Activated CD4-positive, alpha-beta T cell treated with anti-CD3 and anti-CD28 coated beads, Interleukin-2, amount 50 U/mL, for 16 hours (primary cell): ENCODE measurements around the gene CTTNBP2NL.
A peak's percentile ranks its signal among the peaks of the same experiment; 100 is the strongest.
"Not testable (repeated sequence)": the region's sequence is repeated elsewhere in the genome, so short reads cannot be mapped to it uniquely, and the experiment has no call there.

ENCODE experiments used
- DNase-seq: peaks from one replicate; pipeline ENCODE4 v3.0.0-alpha.2; 2020

Gene CTTNBP2NL

DNA sequence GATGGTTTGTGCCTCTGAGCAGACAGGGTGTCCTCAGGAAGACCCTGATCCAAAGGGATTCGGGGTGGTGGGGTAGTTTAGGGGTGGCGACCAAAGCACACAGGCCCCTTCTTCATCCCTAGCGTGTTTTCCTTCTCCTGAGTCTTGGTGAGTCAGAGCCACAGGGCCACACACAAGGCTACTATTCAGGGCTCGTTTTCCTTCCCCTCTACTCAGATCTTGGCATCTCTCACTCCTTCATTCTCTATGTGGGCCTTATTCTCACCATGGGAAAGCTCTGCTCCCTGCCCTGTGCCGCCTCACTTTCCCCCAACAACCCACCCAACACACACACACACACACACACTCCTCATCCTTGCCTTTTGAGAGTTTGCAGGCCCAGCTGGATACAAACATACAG is 69.1 kb downstream of the CTTNBP2NL start:
- no peak for DNase-seq

DNA sequence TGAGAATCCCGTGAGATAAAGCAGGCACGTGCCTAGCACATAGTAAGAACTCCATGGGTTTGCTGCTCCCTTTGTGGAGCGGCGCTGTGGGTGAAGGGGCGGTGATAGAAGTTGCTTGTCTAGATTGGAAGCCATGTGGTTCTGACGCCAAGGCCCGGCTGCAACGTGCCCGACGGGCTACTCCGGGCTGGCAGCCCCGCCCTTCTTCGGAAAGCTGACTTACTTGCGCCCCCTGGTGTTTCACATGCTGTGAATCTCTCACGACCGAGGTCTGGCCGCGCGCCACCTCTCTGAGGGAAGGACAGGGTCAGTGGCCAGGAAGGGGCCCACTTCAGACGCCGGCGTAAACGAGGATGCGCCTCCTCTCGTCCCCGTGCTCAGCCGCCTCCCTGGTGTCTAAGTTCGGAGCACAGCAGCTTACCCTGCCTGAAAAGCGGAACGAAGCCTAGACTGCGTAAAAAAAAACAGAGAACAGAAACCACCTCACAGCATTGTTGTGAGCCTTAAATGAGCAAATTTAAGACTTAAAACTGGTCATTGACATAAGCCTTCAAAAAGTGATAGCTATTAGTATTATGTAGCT is 70.2 kb downstream of the CTTNBP2NL start:
- peak; percentile 91 for DNase-seq

DNA sequence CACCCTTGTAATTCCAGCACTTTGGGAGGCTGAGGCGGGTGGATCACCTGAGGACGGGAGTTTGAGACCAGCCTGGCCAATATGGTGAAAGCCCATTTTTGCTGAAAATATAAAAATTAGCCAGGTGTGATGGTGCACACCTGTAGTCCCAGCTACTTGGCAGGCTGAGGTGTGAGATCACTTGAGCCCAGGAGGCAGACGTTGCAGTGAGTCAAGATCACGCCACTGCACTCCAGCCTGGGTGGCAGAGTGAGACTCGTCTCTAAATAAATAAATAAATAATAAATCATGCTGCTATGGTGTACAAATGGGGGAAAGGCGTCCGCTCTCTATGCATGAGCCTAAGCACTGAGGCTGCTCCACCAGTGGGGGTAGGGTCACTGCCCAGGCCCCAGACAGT is 74.3 kb downstream of the CTTNBP2NL start:
- DNase-seq = not testable (repeated sequence)

DNA sequence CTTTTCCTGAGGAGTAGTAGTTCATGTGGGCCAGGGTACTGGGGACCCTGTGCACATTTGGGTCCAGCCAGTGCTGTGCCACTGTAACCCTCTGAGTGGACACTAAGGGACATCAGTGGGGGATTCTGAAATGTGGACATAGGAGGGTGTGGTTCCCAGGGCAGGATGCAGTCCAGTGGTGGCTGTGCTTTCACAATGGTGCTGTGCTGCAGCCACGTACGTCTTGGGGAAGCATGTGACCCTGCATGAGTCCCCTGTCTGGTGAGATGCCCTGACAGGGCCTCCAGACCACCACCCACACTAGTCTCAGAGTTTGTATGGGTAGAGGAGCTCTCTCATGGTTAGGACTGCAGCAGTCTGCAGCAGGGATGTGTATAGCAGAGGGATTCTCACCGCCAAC is 75.0 kb downstream of the CTTNBP2NL start:
- DNase-seq = no peak

DNA sequence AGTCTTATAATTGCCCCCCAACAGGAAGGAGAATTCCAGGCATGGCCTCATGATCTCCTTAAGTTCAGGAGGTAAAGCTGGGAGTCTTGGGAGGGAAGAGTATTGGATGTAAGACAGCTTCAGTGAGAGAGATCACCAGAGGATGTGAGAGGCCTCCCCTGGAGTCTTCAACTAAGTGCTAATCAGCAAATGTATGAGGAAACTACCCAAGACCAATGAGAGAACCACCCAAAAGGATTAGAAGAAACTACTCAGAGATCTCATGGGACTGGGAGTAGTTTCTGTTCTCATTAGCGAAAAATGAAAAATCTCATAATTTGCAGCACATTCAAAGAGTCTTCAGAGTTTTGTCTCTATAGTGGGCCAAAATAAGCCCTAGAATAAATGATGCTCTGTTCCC is 76.1 kb downstream of the CTTNBP2NL start:
- DNase-seq = no peak

DNA sequence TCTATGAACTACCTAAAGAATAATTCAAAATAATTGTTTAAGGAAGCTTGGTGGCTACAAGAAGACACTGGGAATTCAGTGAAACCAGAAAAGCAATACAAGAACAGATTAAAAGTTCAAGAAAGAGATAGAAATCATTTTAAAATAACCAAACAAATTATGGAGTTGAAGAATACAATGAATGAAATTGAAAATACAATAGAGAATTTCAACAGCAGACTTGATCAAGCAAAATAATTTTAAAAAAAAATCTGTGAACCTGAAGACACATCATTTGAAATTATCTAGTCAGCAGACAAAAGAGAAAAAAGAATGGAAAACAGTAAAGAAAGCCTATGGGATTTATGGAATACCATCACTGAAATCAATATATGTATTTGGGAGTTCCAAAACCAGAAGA is 81.5 kb downstream of the CTTNBP2NL start:
- DNase-seq = no peak

DNA sequence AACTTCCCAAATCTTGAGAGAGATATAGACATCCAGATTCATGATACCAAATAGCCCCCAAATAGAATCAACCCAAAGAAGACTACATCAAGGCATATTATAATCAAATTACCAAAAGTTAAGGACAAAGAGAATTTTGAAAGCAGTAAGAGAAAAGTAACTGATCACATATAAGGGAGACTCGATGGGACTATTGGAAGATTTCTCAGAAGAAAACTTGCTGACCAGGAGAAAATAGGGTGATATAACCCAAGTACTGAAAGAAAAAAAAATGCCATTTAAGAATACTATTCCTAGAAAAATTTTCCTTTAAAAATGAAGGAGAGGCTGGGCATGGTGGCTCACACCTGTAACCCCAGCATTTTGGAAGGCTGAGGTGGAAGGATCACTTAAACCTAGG is 82.3 kb downstream of the CTTNBP2NL start:
- no peak for DNase-seq

DNA sequence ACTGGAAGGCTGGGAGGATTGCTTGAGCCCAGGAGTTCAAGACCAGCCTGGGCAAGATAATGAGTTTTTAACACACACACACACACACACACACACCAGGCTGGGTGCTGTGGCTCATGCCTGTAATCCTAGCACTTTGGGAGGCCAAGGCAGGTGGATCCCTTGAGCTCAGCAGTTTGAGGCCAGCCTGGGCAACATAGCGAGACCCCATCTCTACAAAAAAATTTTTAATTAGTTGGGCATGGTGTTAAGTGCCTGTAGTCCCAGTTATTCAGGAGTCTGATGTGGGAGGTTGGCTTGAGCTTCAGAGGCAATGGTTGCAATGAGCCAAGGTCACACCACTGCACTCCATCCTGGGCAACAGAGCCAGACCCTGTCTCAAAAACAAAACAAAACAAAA is 90.0 kb downstream of the CTTNBP2NL start:
- not testable (repeated sequence) for DNase-seq

DNA sequence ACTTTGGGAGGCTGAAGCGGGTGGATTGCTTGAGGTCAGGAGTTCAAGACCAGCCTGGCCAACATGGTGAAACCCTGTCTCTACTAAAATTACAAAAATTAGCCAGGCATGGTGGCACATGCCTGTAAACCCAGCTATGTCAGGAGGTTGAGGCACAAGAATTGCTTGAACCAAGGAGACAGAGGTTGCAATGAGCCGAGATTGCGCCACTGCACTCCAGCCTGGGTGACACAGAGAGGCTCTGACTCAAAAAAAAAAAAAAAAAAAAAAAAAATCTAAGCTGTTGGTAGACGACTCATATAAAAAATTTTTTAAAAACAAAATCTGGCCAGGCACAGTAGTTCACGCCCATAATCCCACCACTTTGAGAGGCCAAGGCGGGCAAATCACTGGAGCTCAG is 91.7 kb downstream of the CTTNBP2NL start:
- not testable (repeated sequence) for DNase-seq

DNA sequence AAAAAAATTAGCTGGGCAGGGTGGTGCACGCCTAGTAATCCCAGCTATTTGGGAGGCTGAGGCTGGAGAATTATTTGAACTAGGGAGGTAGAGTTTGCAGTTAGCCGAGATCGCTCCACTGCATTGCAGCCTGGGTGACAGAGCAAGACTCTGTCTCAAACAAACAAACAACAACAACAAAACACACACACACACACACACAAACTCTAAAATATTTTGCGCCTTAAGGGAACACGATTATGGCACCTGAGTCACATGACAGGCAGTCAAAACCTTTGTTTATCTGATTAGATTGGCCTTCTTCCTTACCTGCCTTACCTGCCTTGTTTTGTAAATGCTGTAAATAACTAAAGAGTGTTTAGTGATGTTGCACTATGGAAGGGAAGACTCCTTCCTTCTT is 92.1 kb downstream of the CTTNBP2NL start:
- no peak for DNase-seq

DNA sequence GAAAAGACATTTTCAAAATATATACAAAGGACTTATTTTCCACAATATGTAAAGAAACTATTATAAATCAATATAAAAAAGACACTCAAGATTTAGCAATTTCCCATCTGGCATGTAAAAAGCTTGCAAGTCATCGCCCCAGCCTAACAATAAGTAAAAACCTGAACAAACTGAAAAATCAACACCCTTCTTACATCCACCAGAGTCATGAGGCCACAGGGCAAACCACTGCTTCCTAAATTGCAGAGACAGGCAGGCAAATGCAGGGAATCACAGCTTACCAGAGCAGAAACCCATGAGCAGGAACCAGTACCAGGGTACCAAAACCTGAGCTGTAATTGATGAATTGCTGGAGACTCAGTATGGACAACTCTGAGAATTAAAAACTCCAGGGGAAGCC is 96.1 kb downstream of the CTTNBP2NL start:
- DNase-seq = no peak

DNA sequence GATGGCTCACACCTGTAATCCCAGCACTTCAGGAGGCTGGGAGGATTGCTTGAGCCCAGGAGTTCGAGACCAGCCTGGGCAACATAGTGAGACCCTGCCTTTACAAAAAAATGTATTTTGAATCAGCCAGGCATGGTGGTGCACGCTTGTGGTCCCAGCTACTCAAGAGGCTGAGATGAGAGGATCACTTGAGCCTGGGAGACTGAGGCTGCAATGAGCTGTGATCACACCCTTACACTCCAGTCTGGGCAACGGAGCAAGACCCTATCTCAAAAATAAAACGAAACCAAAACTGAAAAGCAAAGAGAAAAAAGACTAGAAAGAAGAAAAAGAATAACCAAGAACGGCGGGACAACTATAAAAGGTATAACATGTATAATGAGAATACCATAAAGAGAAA is 97.3 kb downstream of the CTTNBP2NL start:
- DNase-seq = no peak

DNA sequence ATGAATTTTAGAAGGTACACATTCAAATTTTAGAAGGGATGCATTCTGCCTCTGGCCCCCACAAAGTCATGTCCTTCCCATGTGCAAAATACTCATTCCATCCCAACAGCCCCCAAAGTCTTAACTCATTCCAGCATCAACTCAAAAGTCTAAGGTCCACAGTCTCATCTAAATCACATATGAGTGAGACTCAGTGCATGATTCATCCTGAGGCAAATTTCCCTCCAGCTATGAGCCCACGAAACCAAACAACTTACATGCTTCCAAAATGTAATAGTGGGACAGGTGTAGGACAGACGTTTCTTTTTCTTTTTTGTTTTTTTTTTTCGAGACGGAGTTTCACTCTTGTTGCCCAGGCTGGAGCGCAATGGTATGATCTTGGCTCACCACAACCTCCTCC is 100.3 kb downstream of the CTTNBP2NL start:
- no peak for DNase-seq

DNA sequence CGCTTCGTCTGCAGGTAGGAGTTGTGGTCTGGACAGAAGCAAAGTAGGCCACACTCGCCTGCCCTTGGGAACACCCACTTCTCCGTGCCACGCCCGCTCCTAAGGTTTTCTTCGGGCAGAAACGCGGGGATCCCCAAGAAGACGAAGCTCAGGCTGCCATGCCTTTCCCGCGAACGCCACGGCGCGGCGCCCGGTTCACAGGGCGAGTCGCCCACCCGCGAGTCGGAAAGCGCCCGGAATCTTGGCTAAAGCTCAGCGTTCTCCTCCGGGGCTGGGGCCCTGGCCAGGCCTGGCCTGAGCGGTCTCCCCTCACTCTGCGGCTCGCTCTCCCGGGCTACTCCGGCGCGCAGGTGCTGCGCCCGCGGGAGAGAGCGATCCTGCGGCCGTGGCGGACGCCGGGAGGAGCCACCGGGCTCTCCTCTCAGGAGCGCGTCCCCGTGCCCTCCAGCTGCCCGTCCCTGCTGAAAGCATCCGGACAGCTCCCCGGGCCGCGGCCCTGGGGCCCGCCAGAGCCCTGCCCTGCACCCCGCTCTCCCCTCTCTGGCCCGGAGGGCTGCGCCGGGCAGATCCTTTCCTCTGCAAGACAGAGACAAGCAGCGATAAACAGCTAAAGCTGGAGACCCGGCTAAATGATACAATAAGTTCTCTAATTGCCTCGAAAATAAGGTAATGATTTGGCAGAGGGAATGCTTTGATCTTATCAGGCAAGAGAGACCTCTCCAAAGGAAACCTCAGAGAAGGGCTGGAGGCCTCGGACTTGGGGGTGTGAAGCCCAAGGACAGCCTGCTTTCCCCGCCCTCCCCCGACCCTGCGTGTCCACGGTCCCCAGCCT is 106.0 kb downstream of the CTTNBP2NL start:
- DNase-seq = peak; percentile 58

DNA sequence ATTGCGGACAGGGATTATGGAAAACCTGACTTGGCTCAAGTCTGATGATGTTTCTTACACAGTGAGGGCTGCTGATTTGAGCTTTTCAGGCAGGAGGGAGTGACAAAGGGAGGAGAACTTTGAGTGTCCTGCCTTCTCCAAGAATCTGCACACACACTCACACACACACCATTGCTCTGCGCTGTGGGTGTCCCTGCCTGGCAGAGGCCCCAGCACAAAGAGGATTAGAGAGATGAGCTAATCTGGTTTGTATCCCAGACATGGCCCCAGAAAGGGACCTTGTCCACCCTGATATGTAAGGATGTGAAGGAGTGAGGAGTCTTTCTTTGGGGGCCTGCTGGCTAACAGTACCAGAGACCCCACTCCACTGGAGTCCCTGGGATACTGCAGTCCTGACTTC is 106.8 kb downstream of the CTTNBP2NL start:
- DNase-seq = no peak

DNA sequence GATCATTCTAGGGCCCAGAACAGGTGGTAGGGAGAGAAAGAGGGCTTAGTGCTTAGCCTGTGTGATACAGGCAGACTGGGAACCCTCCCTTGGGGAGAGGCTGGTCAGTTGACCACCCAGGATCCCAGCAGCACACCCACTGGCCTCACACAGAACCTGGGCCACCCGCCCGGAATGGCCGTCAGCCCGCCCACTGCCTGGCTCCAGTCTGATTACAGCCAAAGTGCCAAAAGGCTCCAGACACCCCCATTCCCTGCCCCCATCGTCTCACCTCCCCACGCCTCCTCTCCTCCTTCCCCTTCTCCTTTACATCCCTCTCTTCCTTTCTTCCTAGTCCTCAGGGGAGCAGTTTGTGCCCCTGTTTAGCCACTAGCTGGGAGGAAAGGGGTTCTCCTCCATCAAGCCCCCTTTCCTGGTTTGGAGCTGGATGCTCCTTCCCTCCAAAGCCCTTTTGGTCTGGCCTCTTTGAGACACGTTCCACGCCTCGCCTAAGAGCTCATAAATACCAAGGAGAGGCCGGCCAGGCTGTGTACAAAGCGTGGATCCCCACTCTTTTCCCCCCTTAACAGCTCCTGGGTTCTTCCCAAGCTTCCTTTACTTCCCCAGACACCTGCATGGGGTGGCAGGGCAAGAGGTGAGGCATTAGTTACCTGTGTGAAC is 108.1 kb downstream of the CTTNBP2NL start:
- DNase-seq = no peak

DNA sequence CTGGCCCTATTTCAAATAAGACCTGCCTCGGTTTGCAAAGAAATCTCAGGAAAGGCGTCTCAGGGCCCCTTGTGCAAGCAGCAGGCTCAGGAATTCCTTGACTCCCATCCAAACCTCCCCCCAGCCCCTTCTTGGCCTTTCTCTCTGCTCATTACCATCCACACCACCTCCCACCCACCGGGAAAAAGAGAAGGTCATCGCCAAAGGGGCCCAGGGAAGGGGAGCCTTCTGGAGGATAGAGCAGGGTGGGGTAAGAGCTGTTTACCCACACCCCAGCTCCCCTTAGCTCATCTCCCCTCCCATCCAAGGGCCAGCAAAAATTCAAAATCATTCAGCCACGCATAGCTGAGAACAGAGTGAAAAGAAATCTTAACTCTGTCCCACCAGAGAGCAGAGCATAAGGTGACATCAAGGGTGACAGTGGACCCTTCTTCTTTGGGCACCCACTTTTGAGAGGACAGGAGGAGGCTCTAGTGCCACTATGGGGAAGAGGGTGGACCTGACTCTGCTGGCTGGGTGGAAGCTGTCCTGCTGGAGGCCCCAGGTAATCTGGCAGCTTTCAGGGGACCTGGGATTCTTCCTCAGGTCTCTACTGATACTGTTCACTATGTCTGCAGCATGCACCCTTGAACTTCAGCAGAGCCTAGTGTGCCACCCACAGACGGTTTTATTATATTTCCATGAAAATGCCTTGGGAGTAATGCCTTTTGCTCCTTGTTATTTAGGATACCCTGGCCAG is 108.8 kb downstream of the CTTNBP2NL start:
- DNase-seq = no peak

DNA sequence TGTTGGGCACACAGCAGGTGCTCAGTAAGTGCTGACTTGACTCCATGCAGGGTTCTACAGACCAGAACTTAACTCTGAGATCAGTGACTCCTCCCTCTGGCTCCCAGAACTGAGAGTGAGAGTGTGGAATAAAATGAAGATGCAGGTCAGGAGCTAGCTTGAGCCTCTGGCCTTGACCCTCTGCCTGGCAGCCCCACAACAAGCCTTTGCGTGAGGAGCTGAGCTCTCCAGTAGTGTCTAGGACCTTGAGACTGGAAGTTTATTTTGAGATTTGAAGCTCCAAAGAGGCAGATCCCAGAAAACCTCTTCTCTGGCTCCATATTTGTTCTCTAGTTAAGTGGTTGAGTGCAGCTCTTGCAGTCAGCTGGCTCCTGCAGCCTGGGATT is 109.4 kb downstream of the CTTNBP2NL start:
- DNase-seq = no peak

DNA sequence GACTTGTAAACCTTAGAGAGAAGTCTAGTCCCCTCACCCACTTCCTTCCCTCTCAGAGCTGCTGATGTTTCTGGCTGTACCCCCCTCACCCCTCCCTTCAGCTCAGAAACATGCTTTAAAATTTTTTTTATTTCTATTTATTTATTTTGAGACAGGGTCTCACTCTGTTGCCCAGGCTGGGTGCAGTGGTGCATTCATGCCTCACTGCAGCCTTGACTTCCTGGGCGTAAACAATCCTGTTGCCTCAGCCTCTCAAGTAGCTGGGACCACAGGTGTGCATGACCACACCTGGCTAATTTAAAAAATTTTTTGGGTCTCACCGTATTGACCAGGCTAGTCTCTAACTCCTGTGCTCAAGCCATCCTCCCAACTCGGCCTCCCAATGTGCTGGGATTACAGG is 109.9 kb downstream of the CTTNBP2NL start:
- no peak for DNase-seq

DNA sequence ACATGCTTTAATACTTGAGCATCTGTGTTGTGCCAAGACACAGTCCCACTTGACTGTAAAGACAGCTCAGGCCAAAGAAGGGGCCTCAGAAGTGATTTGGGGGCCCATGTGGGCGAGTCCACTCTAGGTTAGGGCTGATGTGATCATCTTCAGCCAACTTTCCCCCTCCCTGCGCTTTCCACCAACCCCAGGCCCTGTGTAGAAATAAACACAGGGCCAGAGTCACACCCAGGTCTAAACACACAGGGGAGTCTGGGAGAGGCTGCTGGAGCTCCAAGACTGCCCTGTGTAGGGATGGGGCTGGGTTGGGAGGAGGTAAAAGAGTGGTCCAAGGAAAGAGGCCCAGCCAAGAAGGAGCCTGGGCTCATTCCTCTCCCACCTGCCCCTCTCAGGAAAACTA is 110.3 kb downstream of the CTTNBP2NL start:
- DNase-seq = no peak

DNA sequence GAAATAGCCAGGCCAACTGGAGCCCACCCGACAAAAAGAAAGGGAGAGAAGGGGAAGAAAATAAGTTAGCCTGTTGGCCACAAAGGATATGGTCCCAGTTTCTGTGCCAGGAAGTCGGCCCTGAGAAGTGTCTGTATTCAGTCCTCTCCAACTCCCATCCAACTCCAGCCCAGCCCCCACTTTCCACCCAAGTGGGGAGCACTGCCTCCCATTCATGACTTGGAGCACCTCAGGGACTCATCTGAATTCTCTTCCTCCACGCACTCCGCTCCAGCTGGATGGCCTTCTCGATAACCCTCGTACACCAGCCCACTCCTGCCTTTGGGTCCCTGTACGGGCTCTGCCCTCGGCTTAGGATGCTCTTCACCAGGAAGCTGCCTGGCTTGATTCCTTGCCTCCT is 110.7 kb downstream of the CTTNBP2NL start:
- DNase-seq = no peak

DNA sequence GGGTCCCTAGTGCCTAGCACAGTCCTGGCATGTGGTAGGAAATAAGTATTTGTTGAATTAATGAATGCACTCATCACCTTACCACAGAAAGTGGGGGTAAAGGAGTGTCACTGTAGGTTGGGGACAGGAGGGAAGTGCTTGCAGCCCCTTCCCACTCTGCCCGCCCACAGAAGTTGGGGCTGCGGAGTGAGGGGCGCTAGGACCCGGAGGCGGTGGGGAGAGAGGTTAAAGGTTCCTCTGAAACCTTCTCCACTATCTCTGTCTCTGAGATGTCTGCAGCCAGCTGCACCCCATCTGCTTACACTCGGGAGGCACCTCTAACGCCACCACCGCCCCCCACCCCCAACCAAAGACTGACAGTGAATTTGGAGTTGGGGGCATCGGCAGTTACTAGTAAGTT is 111.3 kb downstream of the CTTNBP2NL start:
- DNase-seq = no peak

DNA sequence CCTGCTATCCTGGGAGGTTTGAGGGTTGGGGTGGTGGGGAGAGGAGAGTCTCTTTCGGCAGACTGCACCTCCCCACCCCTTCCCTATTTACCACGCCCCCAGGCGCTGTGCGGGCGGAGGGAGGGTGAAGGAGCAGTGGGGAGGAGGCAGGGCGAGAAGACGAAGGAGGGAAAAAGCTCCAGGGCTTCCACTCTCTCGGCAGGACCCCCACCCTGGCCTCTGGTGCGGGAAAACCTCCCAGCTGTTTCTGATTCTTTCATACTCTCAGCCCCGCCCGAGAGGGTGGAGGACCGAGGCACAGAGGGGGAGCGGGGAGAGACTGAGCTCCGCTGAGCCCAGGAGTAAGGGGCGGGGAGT is 111.9 kb downstream of the CTTNBP2NL start:
- no peak for DNase-seq
